GM08714 (cell line): ENCODE data around the gene RASAL1.

ENCODE experiments used
- H3K4me3 ChIP-seq: fragments of 200-500 bp; sonication (Bioruptor generic); 2 replicates; pipeline ENCODE4 v1.5.1; 2014; ENCODE audit warnings: mild to moderate bottlenecking, low read length, inconsistent platforms
- ZNF274 ChIP-seq: IDR thresholded peaks from 2 replicates; pipeline ENCODE4 v1.6.1; 2012; ENCODE audit warnings: mild to moderate bottlenecking, low read depth, low read length

RASAL1 gene

GRCh38 chr12:113109872-113110599 lies 25.5 kb downstream of the RASAL1 start:
- H3K4me3 ChIP-seq: no peak overlapping the region
- TF ChIP-seq ZNF274: no peak

- no peak overlapping the region for H3K4me3 ChIP-seq
- TF ChIP-seq ZNF274: no peak
These were observed 26.2 kb downstream of the RASAL1 start for GRCh38 chr12:113109360-113109759.

- no peak overlapping the region for H3K4me3 ChIP-seq
- no peak for TF ChIP-seq ZNF274
These were observed 27.3 kb downstream of the RASAL1 start for GRCh38 chr12:113108308-113108707.

GRCh38 chr12:113106361-113106760 lies 29.2 kb downstream of the RASAL1 start:
- TF ChIP-seq ZNF274: no peak
- H3K4me3 ChIP-seq: no peak overlapping the region

GRCh38 chr12:113105606-113106271 lies 29.8 kb downstream of the RASAL1 start:
- no peak for TF ChIP-seq ZNF274
- H3K4me3 ChIP-seq: no peak overlapping the region

GRCh38 chr12:113104953-113105510 lies 30.5 kb downstream of the RASAL1 start:
- no peak overlapping the region for H3K4me3 ChIP-seq
- TF ChIP-seq ZNF274: no peak

GRCh38 chr12:113103756-113104450 lies 31.7 kb downstream of the RASAL1 start:
- no peak overlapping the region for H3K4me3 ChIP-seq
- TF ChIP-seq ZNF274: no peak

GRCh38 chr12:113102811-113103210 lies 32.8 kb downstream of the RASAL1 start:
- TF ChIP-seq ZNF274: no peak

GRCh38 chr12:113101751-113102150 lies 33.8 kb downstream of the RASAL1 start:
- no peak for TF ChIP-seq ZNF274
- no peak overlapping the region for H3K4me3 ChIP-seq

More at GRCh38 chr12:113102811-113103210, 32.8 kb downstream of the RASAL1 start:
- no peak overlapping the region for H3K4me3 ChIP-seq

- no peak for TF ChIP-seq ZNF274
These were observed 35.8 kb downstream of the RASAL1 start for GRCh38 chr12:113099764-113100163.

GRCh38 chr12:113099364-113099763 lies 36.2 kb downstream of the RASAL1 start:
- TF ChIP-seq ZNF274: no peak
- no peak overlapping the region for H3K4me3 ChIP-seq

More at GRCh38 chr12:113099764-113100163, 35.8 kb downstream of the RASAL1 start:
- no peak overlapping the region for H3K4me3 ChIP-seq

- H3K4me3 ChIP-seq: no peak overlapping the region
- TF ChIP-seq ZNF274: no peak
These were observed 37.0 kb downstream of the RASAL1 start for GRCh38 chr12:113098441-113099028.

- no peak for TF ChIP-seq ZNF274
- H3K4me3 ChIP-seq: no peak overlapping the region
These were observed 37.7 kb downstream of the RASAL1 start for GRCh38 chr12:113097716-113098440.
